ENCODE results near the gene MGARP.

MGARP gene

DNA sequence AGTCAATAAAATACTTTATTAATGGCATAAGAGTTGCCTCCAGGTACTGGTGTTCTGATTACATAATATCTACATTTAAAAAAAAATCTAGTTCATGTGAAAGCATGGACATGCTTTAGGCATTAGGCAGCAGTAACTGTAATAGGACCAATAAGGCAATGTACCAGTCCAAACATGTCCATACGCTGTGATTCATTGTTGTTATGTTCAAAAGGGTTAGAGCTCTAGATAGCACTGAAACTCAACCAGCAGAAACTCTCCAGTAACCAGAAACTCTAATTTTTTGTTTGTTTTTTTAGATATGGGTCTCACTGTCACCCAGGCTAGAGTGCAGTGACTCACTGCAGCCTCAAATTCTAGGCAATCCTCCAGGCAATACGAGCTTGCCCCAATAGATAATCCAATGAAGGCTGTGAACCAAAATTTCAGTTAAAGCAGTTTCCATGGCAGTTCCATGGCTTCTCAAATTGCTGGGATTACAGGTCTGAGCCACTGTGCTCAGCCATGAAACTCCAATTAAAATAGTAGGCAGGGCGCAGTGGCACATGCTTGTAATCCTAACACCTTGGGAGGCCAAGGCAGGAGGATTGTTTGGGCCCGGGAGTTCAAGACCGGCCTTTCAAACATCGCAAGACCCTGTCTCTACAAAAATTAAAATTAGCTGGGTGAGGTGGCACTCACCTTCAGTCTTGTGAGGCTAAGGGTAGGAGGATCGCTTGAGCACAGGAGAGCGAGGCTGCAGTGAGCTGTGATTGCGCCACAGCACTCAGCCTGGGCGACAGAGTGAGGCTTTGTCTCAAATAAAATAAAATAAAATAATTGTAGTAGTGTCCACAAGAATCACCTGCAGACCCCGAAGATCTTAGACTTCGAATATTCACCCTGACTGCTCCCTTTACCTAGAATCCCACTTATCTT lies 36.3 kb downstream of the MGARP start:
- no peak for DNase-seq

DNA sequence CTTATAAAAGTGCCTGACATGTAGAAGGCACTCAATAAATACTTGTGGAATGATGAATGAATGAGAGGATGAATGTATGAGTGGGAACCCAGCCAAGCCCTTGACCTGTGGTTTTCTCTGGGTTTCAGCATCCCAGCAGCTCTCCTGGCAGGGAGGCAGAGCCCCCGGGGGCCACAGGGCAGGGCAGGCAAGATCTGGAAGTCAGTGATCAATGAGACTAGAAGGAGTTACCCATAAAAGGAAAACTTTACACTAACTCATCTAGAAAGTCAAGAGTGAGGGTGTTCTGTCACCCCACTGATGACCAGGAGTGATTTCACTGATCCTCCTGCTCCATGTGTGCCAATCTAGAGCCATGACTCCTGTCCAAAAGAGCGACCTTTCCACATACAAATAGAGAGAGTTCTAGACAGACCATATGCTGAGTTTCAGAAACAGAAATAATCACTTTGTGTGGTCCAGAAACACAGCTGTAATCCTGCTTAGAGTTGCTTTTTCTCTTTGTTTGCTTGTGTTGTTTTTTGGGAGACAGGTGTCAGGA lies 37.4 kb downstream of the MGARP start:
- DNase-seq: no peak

DNA sequence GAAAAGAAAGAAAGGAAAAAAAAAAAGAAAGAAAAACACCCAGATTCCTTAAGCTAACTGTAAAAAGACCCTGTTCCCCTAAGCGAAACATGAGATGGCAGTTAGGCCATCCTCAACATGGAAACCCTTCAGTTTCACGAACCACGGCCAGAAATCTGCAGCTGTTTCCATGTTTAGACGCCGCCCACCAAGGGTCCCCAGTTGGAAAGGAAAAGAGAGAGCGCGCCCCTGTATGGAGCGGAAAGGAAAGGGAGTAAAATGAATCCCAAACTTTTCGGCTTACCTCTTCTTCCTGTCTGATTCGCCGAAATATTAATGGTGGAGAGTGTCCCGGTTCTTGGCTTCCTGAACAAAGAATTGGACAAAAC lies 38.3 kb downstream of the MGARP start:
- DNase-seq: no peak

GRCh38 chr4:139241086-139241783 lies 38.8 kb downstream of the MGARP start:
- DNase-seq: no peak

DNA sequence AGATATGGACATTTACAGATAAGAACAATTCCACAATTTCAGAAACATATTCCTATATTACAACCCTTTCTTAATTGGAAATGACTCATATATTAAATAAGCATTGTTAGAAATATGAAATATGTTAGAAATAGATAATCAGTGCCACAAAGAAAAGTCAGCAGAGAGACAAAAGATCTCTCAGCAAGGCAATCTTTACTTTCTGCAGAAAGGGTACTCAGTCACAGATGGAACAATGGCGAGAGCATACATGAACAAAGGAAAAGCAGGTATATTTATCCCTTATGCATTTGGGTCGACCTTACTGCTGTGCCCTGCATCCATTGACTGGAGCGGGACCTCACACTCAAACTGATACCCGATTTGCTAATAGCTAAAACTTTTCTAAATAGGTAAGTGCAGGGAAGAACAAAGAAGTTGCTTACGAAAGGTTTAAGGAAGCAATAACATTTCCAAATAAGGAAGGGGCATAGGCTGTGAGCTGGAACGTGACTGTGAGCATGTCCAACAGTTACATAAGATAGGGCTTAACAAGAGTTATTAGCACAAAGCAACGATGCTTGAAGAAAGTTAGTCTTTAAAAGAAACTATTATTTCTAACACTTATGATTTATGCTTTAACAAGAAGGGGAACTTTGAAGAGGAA lies 40.8 kb downstream of the MGARP start:
- no peak for DNase-seq

DNA sequence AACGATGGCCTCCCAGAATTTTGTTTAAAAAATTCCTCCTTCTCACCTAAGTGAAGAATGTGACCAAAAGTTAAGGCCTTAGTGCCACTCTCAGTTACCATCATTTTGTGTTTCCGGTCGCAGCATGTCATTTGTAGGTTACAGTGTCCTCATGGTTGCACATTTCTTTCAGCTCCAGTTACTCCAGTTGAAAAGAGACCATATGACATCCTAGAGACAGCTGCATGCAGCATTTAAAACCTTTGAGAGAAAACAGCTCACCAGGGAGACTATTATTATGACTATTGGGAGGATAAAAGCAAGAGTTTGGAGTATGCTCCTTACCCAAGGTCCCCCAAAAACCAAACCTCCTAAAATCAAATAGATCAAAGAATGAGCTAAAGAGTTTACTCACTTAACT lies 45.8 kb downstream of the MGARP start:
- no peak for DNase-seq

DNA sequence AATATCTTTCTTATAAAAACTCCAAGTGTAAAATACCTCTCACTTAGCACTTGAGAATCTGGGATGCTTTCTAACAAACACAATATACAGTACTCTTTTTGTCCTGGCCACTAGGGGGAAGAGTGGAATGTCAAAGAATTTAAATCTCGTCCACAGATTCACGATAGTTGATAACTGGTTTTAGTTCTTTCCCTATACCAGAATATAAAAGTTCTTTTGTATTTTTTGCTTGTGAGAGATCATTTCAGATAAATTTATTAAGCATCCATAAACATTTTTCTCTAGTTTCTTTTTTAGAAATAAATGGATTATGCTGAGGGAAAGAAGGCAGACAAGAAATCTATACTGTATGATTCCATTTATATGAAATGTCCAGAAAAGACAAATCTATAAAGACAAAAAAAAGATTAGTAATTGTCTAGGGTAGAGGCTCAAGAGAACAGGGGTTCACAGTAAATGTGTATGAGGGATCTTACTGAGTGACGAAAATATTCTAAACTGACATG lies 50.4 kb downstream of the MGARP start:
- DNase-seq: peak in 1 of 2 donors; percentile 66

GRCh38 chr4:139227729-139228404 lies 52.2 kb downstream of the MGARP start:
- DNase-seq: peak in 1 of 2 donors; percentile 21

GRCh38 chr4:139223682-139224317 lies 56.2 kb downstream of the MGARP start:
- no peak for DNase-seq

GRCh38 chr4:139222215-139222614 lies 57.8 kb downstream of the MGARP start:
- DNase-seq: no peak

- DNase-seq: no peak
Measured at GRCh38 chr4:139221687-139222086, 58.3 kb downstream of the MGARP start.

DNA sequence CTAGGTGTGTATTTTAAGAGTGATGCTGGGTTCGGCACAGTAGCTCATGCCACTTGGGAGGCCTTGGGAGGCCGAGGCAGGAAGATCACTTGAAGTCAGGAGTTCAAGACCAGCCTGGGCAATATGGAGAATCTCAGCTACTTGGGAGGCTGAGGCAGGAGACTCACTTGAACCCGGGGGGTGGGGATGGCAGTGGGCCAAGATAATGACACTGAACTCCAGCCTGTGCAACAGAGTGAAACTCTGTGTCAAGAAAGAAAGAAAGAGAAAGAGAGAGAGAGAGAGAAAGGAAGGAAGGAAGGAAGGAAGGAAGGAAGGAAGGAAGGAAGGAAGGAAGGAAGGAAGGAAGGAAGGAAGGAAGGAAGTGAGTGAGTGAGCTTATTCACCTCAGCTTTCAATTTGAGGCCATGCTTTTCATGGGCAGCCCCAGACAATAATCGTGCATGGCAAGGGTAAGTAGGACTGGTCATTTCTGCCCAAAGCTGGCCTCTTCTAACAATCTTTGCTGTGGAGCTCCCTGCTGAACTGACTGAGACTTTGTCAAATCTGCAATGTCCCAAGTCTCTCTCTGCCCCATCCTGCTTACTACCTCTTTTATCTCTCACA lies 60.5 kb downstream of the MGARP start:
- DNase-seq: no peak

All from CD4-positive, alpha-beta T cell treated with Interleukin-4 for 1 hour (primary cell).